Fibroblast of lung (primary cell): Measurements from ENCODE around the gene PFDN1. TPM values are rescaled to one million over a fixed set of nuclear protein-coding genes. Genes with fewer than 3 reads are reported as not detected.

Experiments used
- DNase-seq, 2 donors: peaks; one replicate each; pipeline versions ENCODE4 v3.0.0 to v3.0.0-alpha.2; 2010; ENCODE audit warnings: low read depth in 2 of 2
- H2AFZ ChIP-seq: 2 replicates; pipeline ENCODE4 v1.5.1; 2012; ENCODE audit warnings: low read length, control low read depth, inconsistent platforms
- H3K27ac ChIP-seq: 2 replicates; pipeline ENCODE4 v1.5.1; 2011; ENCODE audit warnings: low read length, control low read depth; ENCODE audit not compliant: insufficient read depth
- H3K27me3 ChIP-seq: 2 replicates; pipeline ENCODE4 v1.5.1; 2011; ENCODE audit warnings: mild to moderate bottlenecking, low read length; ENCODE audit not compliant: control insufficient read depth, insufficient read depth
- H3K36me3 ChIP-seq: 2 replicates; pipeline ENCODE4 v1.5.1; 2011; ENCODE audit warnings: low read length; ENCODE audit not compliant: control insufficient read depth, insufficient read depth
- H3K4me1 ChIP-seq: 2 replicates; pipeline ENCODE4 v1.5.1; 2011; ENCODE audit warnings: low read length; ENCODE audit not compliant: control insufficient read depth, insufficient read depth; ENCODE audit errors: extremely low read depth
- H3K4me2 ChIP-seq: 2 replicates; pipeline ENCODE4 v1.5.1; 2011; ENCODE audit warnings: low read length, control low read depth; ENCODE audit not compliant: insufficient read depth; ENCODE audit errors: extremely low read depth
- H3K4me3 ChIP-seq, 4 experiments: fragments of 200-600 bp in 1 of 4; sonication (generic) in 1 of 4; replicated peaks in 1 of 4; 2 replicates each; pipeline ENCODE4 v1.5.1; 2011 to 2016; ENCODE audit warnings: low read length in 4 of 4, low read depth in 3 of 4, mild to moderate bottlenecking in 3 of 4, control low read depth in 2 of 4, inconsistent platforms in 1 of 4, mixed read lengths in 1 of 4; ENCODE audit not compliant: insufficient read depth in 1 of 4; ENCODE audit errors: control extremely low read depth in 1 of 4
- H3K79me2 ChIP-seq: 2 replicates; pipeline ENCODE4 v1.5.1; 2012; ENCODE audit warnings: mild to moderate bottlenecking, low read length, inconsistent platforms; ENCODE audit not compliant: control insufficient read depth, insufficient read depth
- H3K9ac ChIP-seq: 2 replicates; pipeline ENCODE4 v1.5.1; 2011; ENCODE audit warnings: mild to moderate bottlenecking, low read length, control low read depth; ENCODE audit not compliant: insufficient read depth
- H3K9me3 ChIP-seq: 2 replicates; pipeline ENCODE4 v1.5.1; 2012; ENCODE audit warnings: low read depth, low read length; ENCODE audit not compliant: control insufficient read depth, insufficient read depth
- H4K20me1 ChIP-seq: 2 replicates; pipeline ENCODE4 v1.5.1; 2011; ENCODE audit warnings: low read length; ENCODE audit not compliant: control insufficient read depth, insufficient read depth; ENCODE audit errors: extremely low read depth
- EZH2 ChIP-seq: IDR thresholded peaks from 2 replicates; pipeline ENCODE4 v1.5.1; 2012; ENCODE audit warnings: low read length, control low read depth, mild to moderate bottlenecking; ENCODE audit errors: missing control alignments
- polyA plus RNA-seq, 2 donors: library from polyadenylated mRNA; depleted of rRNA in 1 of 2; stranded (reverse) in 1 of 2; unstranded in 1 of 2; fragments of >200 nt; gene quantifications; 2 replicates each; pipeline ENCODE4 v1.2.1, GENCODE V29; 2011 to 2012; ENCODE audit warnings: missing spikeins in 1 of 2
- total RNA-seq: library from RNA; depleted of rRNA; stranded (reverse); fragments of >200 nt; gene quantifications from 2 replicates; pipeline ENCODE4 v1.2.1, GENCODE V29; 2014
- TF ChIP-seq, protein P1 (sequence below), 2 donors: IDR thresholded peaks in 1 of 2; conservative IDR thresholded peaks in 1 of 2; 1 replicate in 1 of 2; 2 replicates in 1 of 2; pipeline ENCODE4 v1.5.1; 2011 to 2012; ENCODE audit warnings: low read length in 2 of 2, control low read depth in 1 of 2, inconsistent platforms in 1 of 2, low read depth in 1 of 2, mild to moderate bottlenecking in 1 of 2

Gene PFDN1
- total and polyA plus RNA-seq, 2 donors (not counting 1 experiment from before 2014, with no cell fraction given): 35.5 to 140 TPM

DNA sequence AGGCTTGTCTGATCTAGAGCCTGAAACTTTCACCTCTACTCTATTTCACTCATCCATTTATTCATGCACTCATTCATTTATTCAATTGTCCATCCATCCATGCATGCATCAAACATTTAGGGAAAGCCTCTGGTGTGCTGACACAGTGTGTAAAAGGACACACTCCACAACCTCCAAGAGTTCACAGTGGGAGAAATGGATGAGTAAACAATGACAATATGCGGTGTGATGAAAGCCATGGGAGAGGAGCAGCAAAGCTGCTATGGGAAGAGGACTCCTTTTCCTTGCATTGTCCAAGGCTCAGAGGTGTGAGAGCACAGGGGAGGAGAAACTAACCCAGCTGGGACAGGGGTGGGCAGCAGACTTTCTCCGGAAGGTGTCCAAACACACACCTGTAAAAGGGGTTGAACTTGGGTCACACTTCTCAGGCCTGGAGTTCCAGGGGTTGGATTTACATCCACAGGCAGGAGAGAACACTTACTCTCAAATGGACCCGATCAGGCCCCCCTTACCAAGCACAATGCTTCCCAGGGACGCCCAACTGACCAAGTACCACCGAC, 21.2 kb upstream of the PFDN1 start:
- H3K4me2 ChIP-seq: peak overlapping the region; percentile 68
- H3K4me3 ChIP-seq: no peak overlapping the region
- no peak for TF ChIP-seq EZH2
- TF ChIP-seq, protein P1, sequence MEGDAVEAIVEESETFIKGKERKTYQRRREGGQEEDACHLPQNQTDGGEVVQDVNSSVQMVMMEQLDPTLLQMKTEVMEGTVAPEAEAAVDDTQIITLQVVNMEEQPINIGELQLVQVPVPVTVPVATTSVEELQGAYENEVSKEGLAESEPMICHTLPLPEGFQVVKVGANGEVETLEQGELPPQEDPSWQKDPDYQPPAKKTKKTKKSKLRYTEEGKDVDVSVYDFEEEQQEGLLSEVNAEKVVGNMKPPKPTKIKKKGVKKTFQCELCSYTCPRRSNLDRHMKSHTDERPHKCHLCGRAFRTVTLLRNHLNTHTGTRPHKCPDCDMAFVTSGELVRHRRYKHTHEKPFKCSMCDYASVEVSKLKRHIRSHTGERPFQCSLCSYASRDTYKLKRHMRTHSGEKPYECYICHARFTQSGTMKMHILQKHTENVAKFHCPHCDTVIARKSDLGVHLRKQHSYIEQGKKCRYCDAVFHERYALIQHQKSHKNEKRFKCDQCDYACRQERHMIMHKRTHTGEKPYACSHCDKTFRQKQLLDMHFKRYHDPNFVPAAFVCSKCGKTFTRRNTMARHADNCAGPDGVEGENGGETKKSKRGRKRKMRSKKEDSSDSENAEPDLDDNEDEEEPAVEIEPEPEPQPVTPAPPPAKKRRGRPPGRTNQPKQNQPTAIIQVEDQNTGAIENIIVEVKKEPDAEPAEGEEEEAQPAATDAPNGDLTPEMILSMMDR (conservative IDR thresholded peaks at IDR 0.05 in 1 of 2, IDR thresholded peaks at IDR 0.05 in 1 of 2; ENCODE audit: low read depth in 1 of 2, low read length in 2 of 2): no peak

DNA sequence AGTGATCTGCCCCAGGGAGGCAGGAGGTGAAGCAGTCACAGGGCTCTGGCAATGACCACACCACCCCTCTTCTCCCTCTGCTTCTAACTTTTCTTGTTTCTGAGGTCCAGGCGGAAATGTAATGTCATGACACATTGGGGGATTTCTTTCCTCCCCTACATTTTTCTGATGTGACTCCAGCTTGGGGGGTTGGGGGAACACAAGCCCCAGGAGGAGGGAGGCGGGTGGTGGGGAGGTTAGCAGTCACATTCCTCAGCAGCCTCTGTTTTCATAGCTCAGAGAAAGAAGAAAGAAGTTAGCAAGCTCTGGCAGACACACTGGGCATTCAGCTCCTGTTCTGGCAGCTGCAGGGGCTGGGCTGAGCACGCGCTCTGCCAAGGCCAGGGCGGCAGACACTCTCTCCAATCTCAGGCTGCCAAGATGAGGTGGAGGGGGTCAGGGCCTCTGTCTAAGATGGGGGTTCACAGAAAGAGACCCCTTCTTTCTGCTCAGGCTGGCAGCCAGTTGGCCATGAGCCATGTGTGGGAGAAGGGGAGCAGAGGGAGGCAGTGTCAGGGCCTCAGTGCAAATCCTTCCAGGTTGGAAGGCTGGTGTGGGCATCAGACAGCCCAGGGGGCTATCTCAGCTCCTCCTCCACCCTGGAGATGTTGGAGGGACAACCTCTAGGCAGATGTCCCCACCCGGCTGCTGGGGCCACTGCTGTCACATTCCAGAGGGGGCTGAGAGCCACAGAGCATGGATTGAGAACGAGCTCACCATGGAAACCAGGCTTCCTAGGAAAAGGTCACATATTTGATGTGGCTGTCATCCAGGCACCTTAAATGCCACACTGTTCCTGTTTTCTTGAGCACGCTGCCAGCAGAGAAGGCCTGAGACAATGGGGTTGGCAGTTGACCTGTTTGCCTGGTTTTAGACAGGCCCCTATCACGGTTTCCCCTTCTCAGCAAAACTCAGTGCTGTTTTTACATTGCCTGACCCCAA, 20.1 kb upstream of the PFDN1 start:
- peak overlapping the region; percentile 81 for H3K27ac ChIP-seq
- H3K9ac ChIP-seq: peak overlapping the region; percentile 51
- H3K4me3 ChIP-seq: peak overlapping the region in 1 of 4 experiments; percentile 3
- no peaks in the 10 kb centered on the region for H3K36me3 ChIP-seq
- no peak overlapping the region for H2AFZ ChIP-seq
- DNase-seq: peak; percentile 74 to 98
- TF ChIP-seq EZH2: no peak
- TF ChIP-seq, protein P1 (conservative IDR thresholded peaks at IDR 0.05 in 1 of 2, IDR thresholded peaks at IDR 0.05 in 1 of 2; ENCODE audit: low read depth in 1 of 2, low read length in 2 of 2): no peak
- H3K27me3 ChIP-seq: no peaks in the 10 kb centered on the region
- H4K20me1 ChIP-seq: no peaks in the 10 kb centered on the region
- H3K9me3 ChIP-seq: no peaks in the 10 kb centered on the region
- peak overlapping the region; percentile 67 for H3K4me2 ChIP-seq
- peaks cover 28% of the 10 kb centered on the region for H3K4me1 ChIP-seq
- H3K79me2 ChIP-seq: no peaks in the 10 kb centered on the region

More for the DNA sequence above, 21.2 kb upstream of the PFDN1 start:
- no peaks in the 10 kb centered on the region for H3K79me2 ChIP-seq
- H3K27ac ChIP-seq: peak overlapping the region; percentile 71
- no peak overlapping the region for H3K9ac ChIP-seq
- no peaks in the 10 kb centered on the region for H3K27me3 ChIP-seq
- DNase-seq: peak in 1 of 2 donors; percentile 50
- no peaks in the 10 kb centered on the region for H4K20me1 ChIP-seq
- H3K4me1 ChIP-seq: peaks cover 28% of the 10 kb centered on the region
- H3K9me3 ChIP-seq: no peaks in the 10 kb centered on the region
- H2AFZ ChIP-seq: no peak overlapping the region
- no peaks in the 10 kb centered on the region for H3K36me3 ChIP-seq

DNA sequence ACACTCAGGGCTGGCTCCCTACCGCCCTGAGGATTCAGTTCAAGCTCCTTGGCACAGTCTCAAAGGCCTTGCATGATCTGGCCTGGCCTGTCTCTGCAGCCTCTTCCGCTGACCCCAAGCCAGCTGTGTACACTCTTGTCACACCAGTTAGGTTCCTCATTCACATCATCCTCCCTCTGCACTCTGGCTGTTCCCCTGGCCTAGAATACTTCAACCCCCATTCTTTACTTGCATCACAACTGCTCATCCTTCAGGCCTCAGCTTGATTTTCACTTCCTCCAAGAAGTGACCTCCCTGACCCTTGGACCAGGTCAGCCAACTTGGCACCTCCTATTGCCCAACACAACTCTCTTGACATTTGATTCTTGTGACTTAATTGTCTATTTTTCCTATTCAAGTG, 18.9 kb upstream of the PFDN1 start:
- TF ChIP-seq, protein P1 (conservative IDR thresholded peaks at IDR 0.05 in 1 of 2, IDR thresholded peaks at IDR 0.05 in 1 of 2; ENCODE audit: low read depth in 1 of 2, low read length in 2 of 2): no peak
- TF ChIP-seq EZH2: no peak
- no peak overlapping the region for H3K9ac ChIP-seq
- DNase-seq: peak in 1 of 2 donors; percentile 40
- H4K20me1 ChIP-seq: no peaks in the 10 kb centered on the region
- no peaks in the 10 kb centered on the region for H3K36me3 ChIP-seq
- peaks cover 28% of the 10 kb centered on the region for H3K4me1 ChIP-seq
- no peaks in the 10 kb centered on the region for H3K9me3 ChIP-seq
- H3K27ac ChIP-seq: no peak overlapping the region
- H3K4me2 ChIP-seq: no peak overlapping the region
- H3K79me2 ChIP-seq: no peaks in the 10 kb centered on the region
- H2AFZ ChIP-seq: no peak overlapping the region
- H3K4me3 ChIP-seq: no peak overlapping the region
- no peaks in the 10 kb centered on the region for H3K27me3 ChIP-seq
